Hepatocyte (in vitro differentiated cells): ENCODE results near the gene LAMB3. TPM values are rescaled to one million over a fixed set of nuclear protein-coding genes. Genes with fewer than 3 reads are reported as not detected.
A peak's percentile ranks its signal among the peaks of the same experiment; 100 is the strongest.

Source experiments
- DNase-seq: peaks from one replicate; pipeline ENCODE4 v3.0.0-alpha.2; 2016; ENCODE audit warnings: low spot score
- H2AFZ ChIP-seq: fragments of 200-600 bp; sonication (generic); 2 replicates; pipeline ENCODE4 v1.6.0; 2016; ENCODE audit warnings: antibody characterized with exemption, mild to moderate bottlenecking
- H3K27ac ChIP-seq: fragments of 200-600 bp; sonication (generic); 2 replicates; pipeline ENCODE4 v1.5.1; 2016; ENCODE audit warnings: mild to moderate bottlenecking
- H3K27me3 ChIP-seq: fragments of 200-600 bp; sonication (generic); 2 replicates; pipeline ENCODE4 v1.6.1; 2016
- H3K36me3 ChIP-seq: fragments of 200-600 bp; sonication (generic); replicated peaks from 2 replicates; pipeline ENCODE4 v1.5.1; 2016; ENCODE audit warnings: low read depth; ENCODE audit not compliant: insufficient read depth
- H3K4me1 ChIP-seq: fragments of 200-600 bp; sonication (generic); 2 replicates; pipeline ENCODE4 v1.5.1; 2016; ENCODE audit warnings: mild to moderate bottlenecking, moderate library complexity; ENCODE audit not compliant: insufficient read depth
- H3K4me2 ChIP-seq: fragments of 200-600 bp; sonication (generic); 2 replicates; pipeline ENCODE4 v1.6.0; 2016
- H3K4me3 ChIP-seq: fragments of 200-600 bp; sonication (generic); 2 replicates; pipeline ENCODE4 v1.5.1; 2016; ENCODE audit warnings: mild to moderate bottlenecking
- H3K79me2 ChIP-seq: fragments of 200-600 bp; sonication (generic); 2 replicates; pipeline ENCODE4 v1.6.0; 2017; ENCODE audit warnings: mild to moderate bottlenecking
- H3K9me2 ChIP-seq: fragments of 200-600 bp; sonication (generic); replicated peaks from 2 replicates; pipeline ENCODE4 v1.6.0; 2017; ENCODE audit warnings: mild to moderate bottlenecking; ENCODE audit not compliant: insufficient read depth
- H3K9me3 ChIP-seq: fragments of 200-600 bp; sonication (generic); 2 replicates; pipeline ENCODE4 v1.5.1; 2016; ENCODE audit warnings: low read depth, mild to moderate bottlenecking
- H4K20me1 ChIP-seq: fragments of 200-600 bp; sonication (generic); 2 replicates; pipeline ENCODE4 v1.6.0; 2016; ENCODE audit warnings: mild to moderate bottlenecking; ENCODE audit not compliant: insufficient read depth, poor library complexity, severe bottlenecking
- EZH2 ChIP-seq: fragments of 200-600 bp; sonication (generic); IDR thresholded peaks from 2 replicates; pipeline ENCODE4 v1.6.1; 2016; ENCODE audit warnings: antibody characterized with exemption, mild to moderate bottlenecking, borderline replicate concordance
- EZH2phosphoT487 ChIP-seq: fragments of 200-600 bp; sonication (generic); IDR thresholded peaks from one replicate; pipeline ENCODE4 v1.6.1; 2018; ENCODE audit warnings: antibody characterized with exemption, mild to moderate bottlenecking, low read depth, moderate library complexity; ENCODE audit not compliant: unreplicated experiment, severe bottlenecking
- WGBS: methylation state at CpG from one replicate; pipeline ENCODE4 v1.1.6; 2016; ENCODE audit warnings: low lambda C conversion rate; ENCODE audit errors: missing lambda C conversion rate; 5-methylcytosine and 5-hydroxymethylcytosine counted together
- polyA plus RNA-seq: library from polyadenylated mRNA; unstranded; fragments of >200 nt; fragmentation: Nextera tagmentation; extraction: Ambion mirVana; gene quantifications from 2 replicates; pipeline ENCODE4 v1.2.1, GENCODE V29; 2016
- total RNA-seq: library from RNA; depleted of rRNA; stranded (reverse); fragments of >200 nt; gene quantifications from 2 replicates; pipeline ENCODE4 v1.2.3, GENCODE V29; 2014
- TF ChIP-seq, protein P1 (sequence below): fragments of 200-600 bp; sonication (generic); IDR thresholded peaks from 2 replicates; pipeline ENCODE4 v1.5.1; 2016; ENCODE audit warnings: antibody characterized with exemption, mild to moderate bottlenecking; ENCODE audit not compliant: poor library complexity

LAMB3 gene
- total and polyA plus RNA-seq, 2 experiments from 2014 or later = 55.9 to 76.9 TPM

- no peak for TF ChIP-seq EZH2
- no peak for TF ChIP-seq EZH2phosphoT487
- TF ChIP-seq, protein P1, sequence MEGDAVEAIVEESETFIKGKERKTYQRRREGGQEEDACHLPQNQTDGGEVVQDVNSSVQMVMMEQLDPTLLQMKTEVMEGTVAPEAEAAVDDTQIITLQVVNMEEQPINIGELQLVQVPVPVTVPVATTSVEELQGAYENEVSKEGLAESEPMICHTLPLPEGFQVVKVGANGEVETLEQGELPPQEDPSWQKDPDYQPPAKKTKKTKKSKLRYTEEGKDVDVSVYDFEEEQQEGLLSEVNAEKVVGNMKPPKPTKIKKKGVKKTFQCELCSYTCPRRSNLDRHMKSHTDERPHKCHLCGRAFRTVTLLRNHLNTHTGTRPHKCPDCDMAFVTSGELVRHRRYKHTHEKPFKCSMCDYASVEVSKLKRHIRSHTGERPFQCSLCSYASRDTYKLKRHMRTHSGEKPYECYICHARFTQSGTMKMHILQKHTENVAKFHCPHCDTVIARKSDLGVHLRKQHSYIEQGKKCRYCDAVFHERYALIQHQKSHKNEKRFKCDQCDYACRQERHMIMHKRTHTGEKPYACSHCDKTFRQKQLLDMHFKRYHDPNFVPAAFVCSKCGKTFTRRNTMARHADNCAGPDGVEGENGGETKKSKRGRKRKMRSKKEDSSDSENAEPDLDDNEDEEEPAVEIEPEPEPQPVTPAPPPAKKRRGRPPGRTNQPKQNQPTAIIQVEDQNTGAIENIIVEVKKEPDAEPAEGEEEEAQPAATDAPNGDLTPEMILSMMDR = no peak
- WGBS = 60% methylated on average over 5 of the region's 5 CpGs
- Histone ChIP-seq H3K27me3 (no peaks in the 10 kb centered on the region), H3K36me3 (no peaks in the 10 kb centered on the region), H3K4me2 (peak overlapping the region; percentile 16), H3K4me1 (peaks cover 37% of the 10 kb centered on the region), H3K79me2 (peaks cover 8% of the 10 kb centered on the region), H3K4me3 (no peak overlapping the region), H4K20me1 (no peaks in the 10 kb centered on the region), H3K9me3 (no peaks in the 10 kb centered on the region), H2AFZ (no peak overlapping the region), H3K27ac (peak overlapping the region; percentile 58), H3K9me2 (no peaks in the 10 kb centered on the region)
- DNase-seq = no peak
Observed at GRCh38 chr1:209641832-209642172, 10.4 kb downstream of the LAMB3 start.

- no peak overlapping the region for H3K4me2 ChIP-seq
- no peaks in the 10 kb centered on the region for H3K27me3 ChIP-seq
- no peaks in the 10 kb centered on the region for H3K9me3 ChIP-seq
- WGBS = 81% methylated on average over 5 of the region's 5 CpGs
- no peaks in the 10 kb centered on the region for H3K36me3 ChIP-seq
- no peaks in the 10 kb centered on the region for H3K9me2 ChIP-seq
- H4K20me1 ChIP-seq = no peaks in the 10 kb centered on the region
- no peaks in the 10 kb centered on the region for H3K79me2 ChIP-seq
- TF ChIP-seq EZH2 (no peak), EZH2phosphoT487 (no peak)
- TF ChIP-seq, protein P1 = no peak
- DNase-seq = no peak
- H2AFZ ChIP-seq = no peak overlapping the region
- H3K4me3 ChIP-seq = no peak overlapping the region
- H3K27ac ChIP-seq = no peak overlapping the region
- no peaks in the 10 kb centered on the region for H3K4me1 ChIP-seq
Observed at GRCh38 chr1:209635850-209636249, 16.4 kb downstream of the LAMB3 start.

GRCh38 chr1:209634005-209634737 lies 18.1 kb downstream of the LAMB3 start:
- H3K4me2 ChIP-seq = no peak overlapping the region
- 88% methylated on average over 20 of the region's 20 CpGs for WGBS
- no peaks in the 10 kb centered on the region for H4K20me1 ChIP-seq
- no peak overlapping the region for H3K27ac ChIP-seq
- no peaks in the 10 kb centered on the region for H3K9me3 ChIP-seq
- no peaks in the 10 kb centered on the region for H3K4me1 ChIP-seq
- no peaks in the 10 kb centered on the region for H3K27me3 ChIP-seq
- no peaks in the 10 kb centered on the region for H3K79me2 ChIP-seq
- H2AFZ ChIP-seq = no peak overlapping the region
- no peaks in the 10 kb centered on the region for H3K9me2 ChIP-seq
- DNase-seq = no peak
- H3K4me3 ChIP-seq = no peak overlapping the region
- H3K36me3 ChIP-seq = no peaks in the 10 kb centered on the region
- TF ChIP-seq, protein P1 = no peak
- TF ChIP-seq EZH2phosphoT487 (no peak), EZH2 (no peak)
